NCI-H524 treated with DMSO at 0.1 percent for 48 hours (cell line): ENCODE data around the gene CIAPIN1.

Experiments
- DNase-seq: peaks from one replicate; lab custom pipeline; 2025; lab: John Stamatoyannopoulos, UW

CIAPIN1 gene

GRCh38 chr16:57447186-57447962, at the start of gene CIAPIN1, which contains the start of gene COQ9:
Gene CIAPIN1, minus strand, starts transcription at chr16:57447385. Its CDS starts 6,457 bp downstream, at chr16:57440928.
Gene COQ9, plus strand, starts transcription at chr16:57447479. Its CDS starts 27 bp downstream, at chr16:57447506.
- DNase-seq: peak; percentile 28

DNA sequence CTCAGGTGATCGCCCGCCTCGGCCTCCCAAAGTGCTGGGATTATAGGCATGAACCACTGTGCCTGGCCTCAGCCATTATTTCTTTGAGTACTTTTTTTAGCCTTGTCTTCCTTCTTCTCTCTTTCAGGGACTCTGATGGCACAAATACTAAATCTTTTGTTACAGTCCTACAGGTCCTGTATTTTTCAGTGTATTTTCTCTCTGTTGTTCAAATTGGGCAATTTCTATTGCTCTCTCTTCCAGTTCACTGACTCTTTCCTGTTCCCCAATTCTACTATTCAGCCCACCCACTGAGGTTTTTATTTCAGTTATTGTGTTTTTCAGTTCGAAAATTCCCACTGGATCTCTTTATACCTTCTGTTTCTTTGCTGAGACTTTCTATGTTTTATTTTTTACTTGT, 46.6 kb upstream of the CIAPIN1 start:
- no peak for DNase-seq

DNA sequence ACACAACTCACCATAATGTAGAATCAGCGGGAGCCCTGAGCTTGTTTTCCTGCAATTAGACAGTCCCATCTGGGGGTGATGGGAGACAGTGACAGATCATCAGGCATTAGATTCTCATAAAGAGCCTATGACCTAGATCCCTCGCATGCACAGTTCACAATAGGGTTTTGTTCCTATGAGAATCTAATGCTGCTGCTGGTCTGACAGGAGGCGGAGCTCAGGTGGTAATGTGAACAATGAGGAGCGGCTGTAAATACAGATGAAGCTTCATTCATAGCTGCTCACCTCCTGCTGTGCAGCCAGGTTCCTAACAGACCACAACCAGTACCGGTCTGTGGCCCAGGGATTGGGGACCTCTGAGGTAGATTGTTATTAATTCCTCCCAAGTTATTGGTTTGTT, 42.0 kb upstream of the CIAPIN1 start:
- DNase-seq: no peak

GRCh38 chr16:57486858-57487834, 40.0 kb upstream of the CIAPIN1 start:
- no peak for DNase-seq

- DNase-seq: no peak
Measured at GRCh38 chr16:57485916-57486857, 39.0 kb upstream of the CIAPIN1 start, which contains the start of gene DOK4. Gene DOK4, minus strand, starts transcription at chr16:57486493. Its CDS starts 6,986 bp downstream, at chr16:57479507.

DNA sequence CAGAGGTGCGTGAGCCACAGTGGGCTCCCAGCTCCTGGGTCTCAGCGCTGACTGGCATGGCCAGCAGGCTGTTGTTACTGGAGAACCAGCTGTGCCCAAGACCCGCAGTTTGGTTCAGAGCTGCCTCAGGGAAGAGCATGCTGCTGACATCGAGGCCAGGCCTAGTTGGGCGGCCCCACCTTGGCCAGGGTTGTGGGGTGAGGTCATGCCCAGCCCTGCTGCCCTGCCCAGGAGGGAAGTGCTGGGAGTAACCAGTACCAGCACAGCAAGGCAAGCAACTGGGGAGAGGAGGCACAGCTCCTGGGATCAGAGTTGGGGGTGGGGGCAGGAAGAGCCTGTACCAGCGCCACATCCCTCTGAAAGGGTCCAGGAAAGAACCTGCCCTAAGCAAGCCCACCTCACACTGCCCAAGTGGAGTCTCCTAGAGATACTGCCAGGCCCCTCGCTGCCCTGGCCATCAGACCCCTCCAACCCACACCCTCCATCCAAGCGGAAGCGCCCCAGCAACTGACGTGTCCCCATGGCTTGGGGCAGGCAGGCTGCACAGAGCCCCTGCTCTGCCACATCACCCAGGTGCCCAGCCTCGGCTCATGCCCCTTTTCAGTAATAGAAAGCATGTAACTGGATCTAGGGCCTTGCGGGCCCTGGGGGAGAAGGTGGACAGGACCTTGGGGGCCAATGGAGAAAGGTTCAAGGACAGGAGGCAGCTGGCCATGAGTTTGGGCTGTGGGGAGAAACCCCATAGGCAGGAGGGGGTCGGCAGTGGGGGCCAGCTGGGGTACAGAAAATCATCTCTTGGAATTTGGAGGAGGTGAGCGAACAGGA, 38.1 kb upstream of the CIAPIN1 start:
- DNase-seq: no peak

GRCh38 chr16:57484515-57485005, 37.4 kb upstream of the CIAPIN1 start:
- DNase-seq: no peak

DNA sequence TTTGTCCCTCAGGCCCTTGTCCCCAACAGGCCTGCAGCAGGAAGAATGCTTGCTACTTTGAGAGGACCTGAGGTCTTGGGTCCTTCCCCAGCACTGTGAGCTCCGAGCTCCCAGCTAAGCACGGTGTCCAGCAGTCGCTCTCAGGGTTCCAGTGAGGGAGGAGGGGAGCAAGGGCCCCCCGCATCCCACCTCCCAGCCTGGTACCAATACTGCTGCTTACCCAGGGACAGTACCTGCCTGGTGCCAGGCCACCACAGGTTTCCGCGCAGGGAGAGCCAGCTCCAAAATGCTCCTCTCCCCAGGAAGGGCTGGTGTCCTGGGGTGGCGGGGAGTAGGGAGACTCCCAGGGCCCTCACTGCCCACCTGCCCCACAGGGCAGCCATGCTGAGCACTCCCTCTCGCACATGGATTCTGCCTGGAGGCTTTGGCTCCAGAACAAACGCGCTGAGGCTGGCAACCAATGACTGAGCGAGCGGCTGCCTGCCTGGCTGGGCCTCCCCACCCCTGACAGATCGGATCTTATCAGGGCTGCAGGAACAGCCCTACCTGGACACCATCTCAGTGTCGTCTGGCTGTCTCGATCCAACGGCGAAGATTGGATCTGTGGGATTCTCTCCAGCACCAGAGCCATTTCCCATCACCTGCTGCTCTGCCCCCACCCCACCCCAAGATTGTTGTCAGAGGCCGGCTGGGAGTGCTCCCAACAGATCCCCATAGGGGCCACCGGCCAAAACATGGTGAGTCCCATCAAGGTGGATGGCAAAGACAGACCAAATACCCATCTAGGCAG, 36.7 kb upstream of the CIAPIN1 start:
- DNase-seq: no peak

DNA sequence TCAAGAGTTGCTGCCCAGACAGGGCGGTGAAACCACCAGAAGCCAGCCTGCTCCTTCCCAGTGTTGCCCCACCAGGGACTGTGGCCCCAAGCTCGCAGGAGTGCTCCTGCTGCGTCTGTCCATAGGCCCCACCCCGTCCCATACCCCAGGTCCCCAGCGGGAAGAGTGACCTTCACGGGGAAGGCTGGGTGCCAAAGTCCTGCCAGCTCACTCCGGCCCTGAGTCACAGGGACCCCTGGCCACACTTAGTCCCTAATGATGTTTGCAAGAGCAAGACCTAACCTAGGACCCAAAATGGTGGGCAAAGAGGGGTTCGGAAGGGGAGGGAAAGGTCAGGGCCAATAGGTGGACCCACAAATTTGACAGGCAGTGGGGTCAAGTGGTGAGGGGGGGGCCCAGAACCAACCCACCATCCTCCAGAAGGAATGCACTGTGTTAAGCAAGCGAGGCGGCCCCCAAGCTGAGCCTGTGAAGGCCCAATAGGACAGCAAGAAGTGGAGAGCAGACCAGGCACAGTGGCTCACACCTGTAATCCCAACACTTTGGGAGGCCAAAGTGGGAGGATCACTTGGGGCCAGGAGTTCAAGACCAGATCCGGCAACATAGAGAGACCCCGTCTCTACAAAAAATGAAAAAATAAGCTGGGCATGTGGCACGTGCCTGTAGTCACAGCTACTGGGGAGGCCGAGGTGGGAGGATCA, 35.8 kb upstream of the CIAPIN1 start:
- DNase-seq: no peak

GRCh38 chr16:57481421-57481820, 34.2 kb upstream of the CIAPIN1 start:
- DNase-seq: no peak

DNA sequence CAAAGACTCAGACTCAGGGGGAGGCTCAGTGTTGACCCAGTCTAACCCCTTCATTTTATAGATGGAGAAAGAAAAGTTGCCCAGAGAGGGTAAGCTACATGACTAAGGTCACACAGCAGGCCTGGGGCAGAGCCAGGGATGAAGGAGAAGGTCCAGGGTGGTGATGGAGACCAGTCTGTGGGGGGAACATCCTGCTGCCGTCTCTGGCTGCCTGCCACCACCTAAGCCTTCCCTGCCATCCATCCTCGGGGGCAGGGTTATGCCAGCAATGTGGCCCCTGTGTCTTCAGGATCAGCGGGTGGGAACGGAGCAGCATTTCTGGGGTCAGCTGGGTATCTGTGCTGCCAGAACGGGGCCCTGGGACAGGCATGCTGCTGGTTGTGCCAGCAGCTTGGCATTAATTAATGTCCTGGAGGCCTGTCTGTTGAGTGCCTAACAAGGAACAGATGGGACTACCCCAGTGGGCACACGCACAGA, 33.6 kb upstream of the CIAPIN1 start:
- no peak for DNase-seq

- DNase-seq: no peak
Measured at GRCh38 chr16:57479976-57480753, 33.0 kb upstream of the CIAPIN1 start.

DNA sequence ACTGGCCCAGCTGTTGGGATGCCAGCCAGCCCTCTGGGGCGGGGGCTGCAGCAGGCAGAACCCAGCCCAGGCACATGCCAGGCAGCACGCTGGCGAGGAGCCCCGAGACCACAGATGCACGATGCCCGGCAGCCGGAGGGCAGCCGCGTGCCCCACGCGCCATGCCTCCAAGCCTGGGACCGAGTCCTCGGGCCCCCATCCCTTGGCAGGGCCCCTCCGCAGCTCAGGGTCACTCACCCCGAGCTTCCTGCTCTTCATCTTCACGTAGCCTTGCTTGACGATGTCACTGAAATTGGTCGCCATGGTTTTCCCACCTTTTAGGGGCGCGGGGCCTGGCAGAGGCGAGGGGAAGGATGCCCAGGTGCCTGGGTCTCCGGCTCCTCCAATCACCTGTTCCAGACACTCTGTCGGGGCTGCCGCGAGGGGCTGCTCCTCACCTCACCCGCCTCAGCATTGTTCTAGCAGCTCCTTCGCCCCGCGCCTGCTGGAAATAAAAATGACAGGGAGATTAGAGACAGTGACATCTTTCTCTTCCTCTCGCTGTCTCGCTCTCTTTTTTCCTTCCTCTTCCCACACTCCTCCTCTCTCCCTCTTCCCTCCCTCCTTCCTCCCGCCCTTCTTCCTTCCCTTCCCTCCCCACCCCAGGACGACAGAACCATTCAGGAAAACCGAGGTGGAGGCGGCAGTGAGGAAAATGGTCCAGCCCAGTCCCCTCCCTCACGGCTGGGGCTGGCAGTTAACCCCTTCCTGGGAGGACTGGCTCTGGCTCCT, 32.2 kb upstream of the CIAPIN1 start:
- no peak for DNase-seq

DNA sequence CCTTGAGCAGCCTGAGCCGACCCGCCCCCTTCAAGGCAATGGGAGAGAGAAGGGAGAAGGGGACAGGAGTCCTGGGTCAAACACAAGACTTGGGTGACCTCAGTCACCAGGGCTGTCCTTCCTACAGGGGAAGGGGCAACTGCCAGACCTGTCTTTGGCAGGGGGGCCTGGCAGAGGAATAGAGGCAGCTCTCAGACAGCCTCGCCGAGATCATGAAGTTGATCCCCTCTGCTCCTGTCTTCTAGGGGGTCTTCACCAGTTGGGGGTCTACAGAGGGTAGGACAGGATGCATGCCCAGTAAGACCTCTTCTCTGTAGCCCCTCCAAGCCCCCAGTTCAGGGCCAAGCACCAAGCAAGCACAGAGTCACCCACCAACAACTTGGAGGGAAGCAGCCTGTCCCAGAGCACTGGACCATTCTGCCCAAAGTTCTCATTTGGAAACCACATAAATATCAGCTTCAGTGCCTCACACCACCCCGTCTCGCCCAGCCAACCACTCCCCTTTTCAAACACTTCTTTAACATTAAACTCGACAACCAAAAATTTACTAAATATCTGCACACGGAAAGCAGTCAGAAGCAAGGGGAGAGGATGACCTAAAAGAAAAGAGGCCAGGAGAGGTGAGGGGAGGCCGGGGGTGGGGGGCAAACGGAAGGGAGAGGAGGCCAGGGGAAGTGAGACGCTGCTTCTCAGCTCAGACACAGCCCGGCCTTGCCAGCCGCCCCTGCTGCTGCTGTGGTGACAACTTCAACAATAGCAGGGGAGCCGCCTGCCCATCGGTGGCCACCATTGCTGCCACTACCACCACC, 31.4 kb upstream of the CIAPIN1 start:
- DNase-seq: no peak

GRCh38 chr16:57477531-57478202, 30.5 kb upstream of the CIAPIN1 start:
- DNase-seq: no peak
